Fibroblast of mammary gland (primary cell): ENCODE data around the gene JUNB.

Source experiments
- DNase-seq: peaks from one replicate; pipeline ENCODE4 v3.0.0-alpha.2; 2010; ENCODE audit warnings: low read depth
- H3K4me3 ChIP-seq: 2 replicates; pipeline ENCODE4 v1.5.1; 2011; ENCODE audit warnings: low read depth, mild to moderate bottlenecking, low read length, moderate library complexity; ENCODE audit not compliant: control insufficient read depth
- TF ChIP-seq, protein P1 (sequence below): conservative IDR thresholded peaks from 2 replicates; pipeline ENCODE4 v1.5.1; 2011; ENCODE audit warnings: low read depth, low read length, inconsistent platforms; ENCODE audit not compliant: control insufficient read depth, insufficient read depth

Gene JUNB

DNA sequence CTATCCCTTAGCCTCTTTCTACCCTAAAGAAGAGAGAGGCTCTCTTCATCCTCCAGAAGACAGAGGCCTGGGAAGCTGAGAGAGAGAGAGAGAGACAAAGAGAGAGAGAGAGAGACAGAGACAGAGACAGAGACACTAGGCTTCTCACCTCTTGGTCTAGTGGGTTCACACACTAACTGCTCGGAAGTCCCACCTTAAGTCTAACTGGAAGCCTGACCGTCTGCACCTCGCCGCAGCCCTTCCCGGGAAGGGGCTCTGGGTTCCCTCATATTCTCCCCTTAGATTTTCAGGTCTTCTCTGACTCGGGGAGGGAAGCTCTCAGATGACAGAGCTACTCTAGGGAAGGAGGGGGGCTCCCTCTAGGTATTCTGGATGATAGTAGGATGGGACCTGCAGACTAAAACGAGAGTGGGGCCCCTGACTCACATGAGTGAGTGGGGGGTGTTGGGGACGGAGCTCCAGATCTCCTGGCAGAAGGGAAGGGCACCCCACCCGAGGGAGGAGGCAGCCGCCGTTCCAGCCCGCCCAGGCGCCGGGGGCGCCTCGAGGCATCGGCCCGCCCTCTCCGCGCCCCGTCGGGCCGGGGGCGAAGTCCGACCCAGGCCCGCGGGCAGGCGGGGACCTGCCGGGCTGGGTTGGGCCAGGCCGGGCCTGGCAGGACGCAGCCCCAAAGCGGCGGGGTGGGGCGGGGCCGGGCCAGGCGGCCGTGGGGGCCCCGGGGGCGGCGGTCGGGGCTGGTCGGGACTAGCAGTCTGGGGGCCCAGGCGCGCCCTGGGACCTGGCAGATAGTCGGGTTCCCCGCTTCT is 2.0 kb upstream of the JUNB start:
- H3K4me3 ChIP-seq: peak overlapping the region; percentile 44
- DNase-seq: no peak
- TF ChIP-seq, protein P1, sequence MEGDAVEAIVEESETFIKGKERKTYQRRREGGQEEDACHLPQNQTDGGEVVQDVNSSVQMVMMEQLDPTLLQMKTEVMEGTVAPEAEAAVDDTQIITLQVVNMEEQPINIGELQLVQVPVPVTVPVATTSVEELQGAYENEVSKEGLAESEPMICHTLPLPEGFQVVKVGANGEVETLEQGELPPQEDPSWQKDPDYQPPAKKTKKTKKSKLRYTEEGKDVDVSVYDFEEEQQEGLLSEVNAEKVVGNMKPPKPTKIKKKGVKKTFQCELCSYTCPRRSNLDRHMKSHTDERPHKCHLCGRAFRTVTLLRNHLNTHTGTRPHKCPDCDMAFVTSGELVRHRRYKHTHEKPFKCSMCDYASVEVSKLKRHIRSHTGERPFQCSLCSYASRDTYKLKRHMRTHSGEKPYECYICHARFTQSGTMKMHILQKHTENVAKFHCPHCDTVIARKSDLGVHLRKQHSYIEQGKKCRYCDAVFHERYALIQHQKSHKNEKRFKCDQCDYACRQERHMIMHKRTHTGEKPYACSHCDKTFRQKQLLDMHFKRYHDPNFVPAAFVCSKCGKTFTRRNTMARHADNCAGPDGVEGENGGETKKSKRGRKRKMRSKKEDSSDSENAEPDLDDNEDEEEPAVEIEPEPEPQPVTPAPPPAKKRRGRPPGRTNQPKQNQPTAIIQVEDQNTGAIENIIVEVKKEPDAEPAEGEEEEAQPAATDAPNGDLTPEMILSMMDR: no peak

DNA sequence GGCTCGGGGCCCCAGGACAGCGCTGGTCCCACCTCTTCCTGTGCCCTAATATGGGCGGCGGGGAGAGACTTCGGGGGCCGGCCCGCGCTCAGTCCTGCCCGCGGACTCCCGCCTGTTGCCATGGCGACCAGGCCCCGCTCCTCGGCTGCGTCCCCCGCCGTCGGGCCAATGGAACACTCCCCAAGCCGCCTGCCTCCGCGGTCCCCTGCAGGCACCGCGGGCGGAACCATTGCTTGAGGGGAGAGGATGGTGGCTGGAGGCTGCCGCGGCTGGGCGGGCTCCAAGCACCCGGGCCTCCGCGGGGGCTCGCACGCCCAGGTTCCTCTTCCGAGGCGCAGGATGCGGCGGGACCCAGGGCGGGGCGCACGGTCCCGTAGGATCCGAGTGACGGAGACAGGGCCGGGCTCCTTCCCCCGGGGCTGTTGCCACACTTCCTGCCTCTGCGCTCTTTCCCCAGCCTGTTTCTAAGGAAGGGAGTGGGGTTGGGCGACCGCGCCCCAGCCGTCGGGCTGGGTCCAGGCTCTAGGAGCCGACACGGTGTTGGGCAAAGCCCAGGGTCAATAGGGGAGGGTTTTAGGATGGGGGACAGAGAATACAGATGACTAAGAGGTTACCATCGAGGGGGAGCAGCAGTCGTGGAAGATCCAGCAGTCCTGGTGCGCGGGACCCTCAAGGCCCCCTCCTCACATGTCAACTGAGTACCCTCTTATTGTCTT is 1.2 kb upstream of the JUNB start:
- TF ChIP-seq, protein P1: no peak
- DNase-seq: peak; percentile 90
- peak overlapping the region; percentile 44 for H3K4me3 ChIP-seq

DNA sequence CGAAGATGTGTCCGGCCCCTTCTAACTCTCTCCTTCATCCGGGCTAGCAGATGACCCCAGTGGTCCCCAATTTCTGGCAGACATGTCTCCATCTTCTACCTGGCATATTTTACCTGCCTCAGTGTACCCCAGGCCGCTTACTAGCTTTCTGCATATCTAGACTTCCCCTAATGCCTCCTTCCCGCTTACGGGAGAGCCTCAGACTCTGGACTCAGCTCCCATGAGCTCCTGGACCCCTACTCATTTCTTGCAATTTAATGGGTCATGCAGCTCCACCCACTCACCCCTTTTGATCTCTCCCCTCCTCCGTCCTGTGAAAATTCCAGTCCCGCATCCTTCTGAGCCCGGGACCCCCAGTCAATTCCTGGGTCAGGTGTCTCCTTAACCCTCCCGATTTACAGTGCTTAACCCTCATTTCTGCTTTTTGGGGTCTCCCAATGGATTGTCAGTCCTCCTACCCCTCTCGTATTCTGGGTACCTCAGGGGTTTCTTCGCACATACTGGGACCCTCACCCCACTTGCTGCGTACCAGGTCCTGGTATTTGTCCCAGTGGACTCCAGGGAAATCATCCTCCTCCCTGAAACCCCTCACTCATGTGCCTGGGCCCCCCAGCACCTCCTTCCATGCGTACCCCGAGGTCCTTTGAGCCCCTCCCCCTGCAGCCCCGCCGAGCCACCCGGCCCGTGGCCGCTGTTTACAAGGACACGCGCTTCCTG is 500 bp upstream of the JUNB start:
- peak overlapping the region; percentile 44 for H3K4me3 ChIP-seq
- TF ChIP-seq, protein P1: no peak
- no peak for DNase-seq

DNA sequence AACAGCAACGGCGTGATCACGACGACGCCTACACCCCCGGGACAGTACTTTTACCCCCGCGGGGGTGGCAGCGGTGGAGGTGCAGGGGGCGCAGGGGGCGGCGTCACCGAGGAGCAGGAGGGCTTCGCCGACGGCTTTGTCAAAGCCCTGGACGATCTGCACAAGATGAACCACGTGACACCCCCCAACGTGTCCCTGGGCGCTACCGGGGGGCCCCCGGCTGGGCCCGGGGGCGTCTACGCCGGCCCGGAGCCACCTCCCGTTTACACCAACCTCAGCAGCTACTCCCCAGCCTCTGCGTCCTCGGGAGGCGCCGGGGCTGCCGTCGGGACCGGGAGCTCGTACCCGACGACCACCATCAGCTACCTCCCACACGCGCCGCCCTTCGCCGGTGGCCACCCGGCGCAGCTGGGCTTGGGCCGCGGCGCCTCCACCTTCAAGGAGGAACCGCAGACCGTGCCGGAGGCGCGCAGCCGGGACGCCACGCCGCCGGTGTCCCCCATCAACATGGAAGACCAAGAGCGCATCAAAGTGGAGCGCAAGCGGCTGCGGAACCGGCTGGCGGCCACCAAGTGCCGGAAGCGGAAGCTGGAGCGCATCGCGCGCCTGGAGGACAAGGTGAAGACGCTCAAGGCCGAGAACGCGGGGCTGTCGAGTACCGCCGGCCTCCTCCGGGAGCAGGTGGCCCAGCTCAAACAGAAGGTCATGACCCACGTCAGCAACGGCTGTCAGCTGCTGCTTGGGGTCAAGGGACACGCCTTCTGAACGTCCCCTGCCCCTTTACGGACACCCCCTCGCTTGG is 966 bp downstream of the JUNB start:
- TF ChIP-seq, protein P1: no peak
- peak; percentile 54 for DNase-seq
- peak overlapping the region; percentile 88 for H3K4me3 ChIP-seq

DNA sequence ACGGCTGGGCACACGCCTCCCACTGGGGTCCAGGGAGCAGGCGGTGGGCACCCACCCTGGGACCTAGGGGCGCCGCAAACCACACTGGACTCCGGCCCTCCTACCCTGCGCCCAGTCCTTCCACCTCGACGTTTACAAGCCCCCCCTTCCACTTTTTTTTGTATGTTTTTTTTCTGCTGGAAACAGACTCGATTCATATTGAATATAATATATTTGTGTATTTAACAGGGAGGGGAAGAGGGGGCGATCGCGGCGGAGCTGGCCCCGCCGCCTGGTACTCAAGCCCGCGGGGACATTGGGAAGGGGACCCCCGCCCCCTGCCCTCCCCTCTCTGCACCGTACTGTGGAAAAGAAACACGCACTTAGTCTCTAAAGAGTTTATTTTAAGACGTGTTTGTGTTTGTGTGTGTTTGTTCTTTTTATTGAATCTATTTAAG is 1.6 kb downstream of the JUNB start:
- no peak for DNase-seq
- peak overlapping the region; percentile 88 for H3K4me3 ChIP-seq
- TF ChIP-seq, protein P1: no peak
